Cardiac muscle cell (in vitro differentiated cells and primary cell): Measurements from ENCODE around the gene TNS1. TPM values are rescaled to one million over a fixed set of nuclear protein-coding genes. Genes with fewer than 3 reads are reported as not detected.

Source experiments
- DNase-seq, 2 donors: peaks; one replicate each; pipeline versions ENCODE4 v3.0.0 to v3.0.0-alpha.2; 2010 to 2017; ENCODE audit warnings: low read depth in 1 of 2, low spot score in 1 of 2
- H3K27ac ChIP-seq: fragments of 200-600 bp; sonication (generic); 2 replicates; pipeline ENCODE4 v1.5.1; 2016
- H3K27me3 ChIP-seq: fragments of 200-600 bp; sonication (generic); 2 replicates; pipeline ENCODE4 v1.6.0; 2016; ENCODE audit warnings: control low read depth
- H3K36me3 ChIP-seq: fragments of 200-600 bp; sonication (generic); 2 replicates; pipeline ENCODE4 v1.5.1; 2016; ENCODE audit warnings: control low read depth
- H3K4me1 ChIP-seq: fragments of 200-600 bp; sonication (generic); 2 replicates; pipeline ENCODE4 v1.8.1; 2017; ENCODE audit warnings: low read depth, mild to moderate bottlenecking, mixed run types
- H3K4me3 ChIP-seq: fragments of 200-600 bp; sonication (generic); 2 replicates; pipeline ENCODE4 v1.5.1; 2016; ENCODE audit warnings: mild to moderate bottlenecking
- H3K9me3 ChIP-seq: fragments of 200-600 bp; sonication (generic); 2 replicates; pipeline ENCODE4 v1.5.1; 2017; ENCODE audit warnings: low read depth, mild to moderate bottlenecking, control low read depth
- CTCF ChIP-seq: IDR thresholded peaks from 2 replicates; pipeline ENCODE4 v1.5.1; 2012; ENCODE audit warnings: low read depth, mild to moderate bottlenecking, low read length
- polyA plus RNA-seq: library from polyadenylated mRNA; unstranded; fragments of >200 nt; fragmentation: Nextera tagmentation; extraction: Ambion mirVana; gene quantifications from 2 replicates; pipeline ENCODE4 v1.2.1, GENCODE V29; 2016
- total RNA-seq: library from RNA; depleted of rRNA; stranded (reverse); fragments of >200 nt; gene quantifications from 2 replicates; pipeline ENCODE4 v1.2.3, GENCODE V29; 2016

TNS1 gene
- total and polyA plus RNA-seq, 2 experiments from 2014 or later = 16.7 to 44.3 TPM

GRCh38 chr2:217969588-217969987 is 33.2 kb downstream of the TNS1 start:
- no peaks in the 10 kb centered on the region for H3K27me3 ChIP-seq
- no peak for DNase-seq
- no peak overlapping the region for H3K4me3 ChIP-seq
- no peaks in the 10 kb centered on the region for H3K36me3 ChIP-seq
- peaks cover 8% of the 10 kb centered on the region for H3K4me1 ChIP-seq
- H3K9me3 ChIP-seq = no peaks in the 10 kb centered on the region
- no peak for TF ChIP-seq CTCF
- H3K27ac ChIP-seq = no peak overlapping the region

- no peaks in the 10 kb centered on the region for H3K36me3 ChIP-seq
- no peaks in the 10 kb centered on the region for H3K9me3 ChIP-seq
- no peaks in the 10 kb centered on the region for H3K27me3 ChIP-seq
- TF ChIP-seq CTCF = no peak
- H3K4me3 ChIP-seq = no peak overlapping the region
- no peak for DNase-seq
- H3K4me1 ChIP-seq = peaks cover 17% of the 10 kb centered on the region
- no peak overlapping the region for H3K27ac ChIP-seq
These were observed 34.8 kb downstream of the TNS1 start for GRCh38 chr2:217968023-217968422.

- H3K4me3 ChIP-seq = no peak overlapping the region
- no peaks in the 10 kb centered on the region for H3K27me3 ChIP-seq
- H3K4me1 ChIP-seq = peaks cover 17% of the 10 kb centered on the region
- no peaks in the 10 kb centered on the region for H3K9me3 ChIP-seq
- no peaks in the 10 kb centered on the region for H3K36me3 ChIP-seq
- TF ChIP-seq CTCF = no peak
- peak in 1 of 2 donors; percentile 65 for DNase-seq
- H3K27ac ChIP-seq = no peak overlapping the region
These were observed 36.2 kb downstream of the TNS1 start for GRCh38 chr2:217966423-217967070.

GRCh38 chr2:217964275-217965161 is 38.3 kb downstream of the TNS1 start:
- Histone ChIP-seq H3K27me3 (no peaks in the 10 kb centered on the region), H3K27ac (peak overlapping the region; percentile 49)
- peak in 1 of 2 donors; percentile 35 for DNase-seq

GRCh38 chr2:217960351-217960750 is 42.4 kb downstream of the TNS1 start:
- Histone ChIP-seq H3K36me3 (no peaks in the 10 kb centered on the region), H3K9me3 (no peaks in the 10 kb centered on the region), H3K4me3 (no peak overlapping the region), H3K27me3 (no peaks in the 10 kb centered on the region), H3K27ac (no peak overlapping the region), H3K4me1 (peaks cover 35% of the 10 kb centered on the region)
- no peak for TF ChIP-seq CTCF
- no peak for DNase-seq

More at GRCh38 chr2:217964275-217965161, 38.3 kb downstream of the TNS1 start:
- H3K9me3 ChIP-seq = no peaks in the 10 kb centered on the region
- TF ChIP-seq CTCF = no peak
- H3K4me3 ChIP-seq = no peak overlapping the region
- H3K4me1 ChIP-seq = peaks cover 25% of the 10 kb centered on the region
- no peaks in the 10 kb centered on the region for H3K36me3 ChIP-seq
